Sigmoid colon (tissue), 4 donors: ENCODE measurements around the gene DEFB114.

Experiments used
- POLR2A ChIP-seq, 2 donors: fragments of 450-650 bp; IDR thresholded peaks; one replicate each; pipeline ENCODE4 v1.6.1; 2016; ENCODE audit warnings: antibody characterized with exemption in 2 of 2, mild to moderate bottlenecking in 2 of 2, moderate library complexity in 2 of 2
- POLR2AphosphoS5 ChIP-seq, 4 donors: sonication (generic); formaldehyde crosslinking; IDR thresholded peaks; one replicate each; pipeline ENCODE4 v1.6.1; 2017; ENCODE audit warnings: antibody characterized with exemption in 4 of 4
- TF ChIP-seq, protein P1 (sequence below), 4 experiments: fragments of 450-650 bp in 3 of 4; fragments of 200-600 bp in 1 of 4; IDR thresholded peaks; one replicate each; pipeline ENCODE4 v1.5.1; 2016 to 2019; ENCODE audit warnings: antibody characterized with exemption in 4 of 4, mild to moderate bottlenecking in 3 of 4, moderate library complexity in 2 of 4

DNA sequence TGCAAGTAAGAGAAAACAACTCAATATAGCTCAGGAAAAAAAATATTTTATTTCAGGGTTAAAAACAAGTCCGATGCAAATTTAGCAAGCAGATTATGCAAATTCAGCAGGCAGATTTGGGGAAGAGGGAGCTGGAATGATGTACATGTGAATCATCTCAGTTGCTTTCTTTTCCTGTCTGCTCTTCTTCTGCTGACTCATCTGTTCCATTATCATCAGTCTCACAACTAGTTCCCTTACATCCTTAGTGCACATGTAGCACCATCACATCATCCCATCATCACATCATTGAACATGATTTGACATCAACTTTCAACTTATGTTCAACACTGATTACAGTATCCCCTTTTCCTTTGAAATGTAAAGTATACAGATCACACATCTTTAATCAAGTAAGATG lies 16.9 kb upstream of the DEFB114 start:
- no peak for TF ChIP-seq POLR2AphosphoS5 (IDR thresholded peaks at IDR 0.05)
- TF ChIP-seq POLR2A (IDR thresholded peaks at IDR 0.05) = no peak
- TF ChIP-seq, protein P1, sequence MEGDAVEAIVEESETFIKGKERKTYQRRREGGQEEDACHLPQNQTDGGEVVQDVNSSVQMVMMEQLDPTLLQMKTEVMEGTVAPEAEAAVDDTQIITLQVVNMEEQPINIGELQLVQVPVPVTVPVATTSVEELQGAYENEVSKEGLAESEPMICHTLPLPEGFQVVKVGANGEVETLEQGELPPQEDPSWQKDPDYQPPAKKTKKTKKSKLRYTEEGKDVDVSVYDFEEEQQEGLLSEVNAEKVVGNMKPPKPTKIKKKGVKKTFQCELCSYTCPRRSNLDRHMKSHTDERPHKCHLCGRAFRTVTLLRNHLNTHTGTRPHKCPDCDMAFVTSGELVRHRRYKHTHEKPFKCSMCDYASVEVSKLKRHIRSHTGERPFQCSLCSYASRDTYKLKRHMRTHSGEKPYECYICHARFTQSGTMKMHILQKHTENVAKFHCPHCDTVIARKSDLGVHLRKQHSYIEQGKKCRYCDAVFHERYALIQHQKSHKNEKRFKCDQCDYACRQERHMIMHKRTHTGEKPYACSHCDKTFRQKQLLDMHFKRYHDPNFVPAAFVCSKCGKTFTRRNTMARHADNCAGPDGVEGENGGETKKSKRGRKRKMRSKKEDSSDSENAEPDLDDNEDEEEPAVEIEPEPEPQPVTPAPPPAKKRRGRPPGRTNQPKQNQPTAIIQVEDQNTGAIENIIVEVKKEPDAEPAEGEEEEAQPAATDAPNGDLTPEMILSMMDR (IDR thresholded peaks at IDR 0.05) = no peak
